BJ (cell line): ENCODE measurements around the gene PHLPP2. TPM values are rescaled to one million over a fixed set of nuclear protein-coding genes. Genes with fewer than 3 reads are reported as not detected.
A peak's percentile ranks its signal among the peaks of the same experiment; 100 is the strongest.

Source experiments
- CTCF ChIA-PET: fragments of 350-600 bp; formaldehyde crosslinking; extraction: SDS; loops from one replicate; lab custom pipeline; 2021; ENCODE audit warnings: antibody characterized with exemption, inconsistent platforms; lab: Yijun Ruan, JAX
- POLR2A ChIA-PET: fragments of 300-600 bp; sonication (Branson Sonifier 250); formaldehyde crosslinking; extraction: SDS; loops from one replicate; lab custom pipeline; 2021; ENCODE audit warnings: antibody characterized with exemption; lab: Charles Lee
- DNase-seq: peaks from one replicate; pipeline ENCODE4 v3.0.0-alpha.2; 2011; ENCODE audit warnings: low read depth
- H3K27me3 ChIP-seq: 2 replicates; pipeline ENCODE4 v1.6.0; 2011; ENCODE audit warnings: low read length; ENCODE audit not compliant: control insufficient read depth, insufficient read depth
- H3K36me3 ChIP-seq: 2 replicates; pipeline ENCODE4 v1.5.1; 2011; ENCODE audit warnings: low read length; ENCODE audit not compliant: control insufficient read depth, insufficient read depth
- H3K4me3 ChIP-seq: 2 replicates; pipeline ENCODE4 v1.5.1; 2011; ENCODE audit warnings: low read depth, mild to moderate bottlenecking, control low read depth, low read length
- CTCF ChIP-seq: IDR thresholded peaks from 2 replicates; pipeline ENCODE4 v1.5.1; 2011; ENCODE audit warnings: low read depth, mild to moderate bottlenecking, control low read depth, inconsistent platforms, low read length, moderate library complexity; ENCODE audit not compliant: insufficient read depth
- polyA plus RNA-seq: library from polyadenylated mRNA; depleted of rRNA; stranded (reverse); fragments of >200 nt; gene quantifications from 2 replicates; pipeline ENCODE4 v1.2.3, GENCODE V29; 2011

PHLPP2 gene
- polyA plus RNA-seq, 1 experiment, result 7.9 TPM

- Histone ChIP-seq H3K4me3 (no peak overlapping the region; the same call in 1 of the 2 replicates), H3K36me3 (no peaks in the 10 kb centered on the region), H3K27me3 (peaks cover 15% of the 10 kb centered on the region)
- no peak for DNase-seq
- no peak for TF ChIP-seq CTCF
- ChIA-PET POLR2A (no interaction called here), CTCF (no interaction called here)
Measured at GRCh38 chr16:71626858-71627213, 97.7 kb downstream of the PHLPP2 start.

GRCh38 chr16:71626018-71626857, 98.3 kb downstream of the PHLPP2 start, which contains the start of gene MARVELD3:
Gene MARVELD3, plus strand, starts transcription at chr16:71626184. Its CDS starts 46 bp downstream, at chr16:71626230.
- H3K36me3 ChIP-seq, result no peaks in the 10 kb centered on the region
- ChIA-PET POLR2A (no interaction called here), CTCF (no interaction called here)
- peak within 1 kb of the TSS; percentile 26 for H3K4me3 ChIP-seq
- TF ChIP-seq CTCF, result no peak
- peaks cover 15% of the 10 kb centered on the region for H3K27me3 ChIP-seq
- no peak for DNase-seq

- no peaks in the 10 kb centered on the region for H3K36me3 ChIP-seq
- ChIA-PET CTCF (interaction anchor here (0.7 kb wide), 1 partner anchor 14 kb away, joined by 3 read pairs; no protein-coding TSS in a partner anchor), POLR2A (no interaction called here)
- DNase-seq, result no peak
- no peak overlapping the region for H3K4me3 ChIP-seq
- peaks cover 15% of the 10 kb centered on the region for H3K27me3 ChIP-seq
- TF ChIP-seq CTCF, result no peak
Measured at GRCh38 chr16:71625113-71625850, 99.2 kb downstream of the PHLPP2 start.

- TF ChIP-seq CTCF, result no peak
- ChIA-PET CTCF (interaction anchor here (3.0 kb wide), 1 partner anchor 13 kb away, joined by 14 read pairs; no protein-coding TSS in a partner anchor), POLR2A (no interaction called here)
- no peak overlapping the region for H3K4me3 ChIP-seq
- peaks cover 15% of the 10 kb centered on the region for H3K27me3 ChIP-seq
- no peaks in the 10 kb centered on the region for H3K36me3 ChIP-seq
- DNase-seq, result no peak
Measured at GRCh38 chr16:71623597-71623996, 100.9 kb downstream of the PHLPP2 start.

- CTCF ChIA-PET, result interaction anchor here (3.0 kb wide), 1 partner anchor 12 kb away, joined by 14 read pairs; no protein-coding TSS in a partner anchor
- H3K36me3 ChIP-seq, result no peaks in the 10 kb centered on the region
- peaks cover 11% of the 10 kb centered on the region for H3K27me3 ChIP-seq
- no peak for DNase-seq
- no peak overlapping the region for H3K4me3 ChIP-seq
- no peak for TF ChIP-seq CTCF
- POLR2A ChIA-PET, result no interaction called here
Measured at GRCh38 chr16:71622088-71622487, 102.4 kb downstream of the PHLPP2 start.
